Measurements from ENCODE around the gene MFAP5.

- TF ChIP-seq FOS (IDR thresholded peaks at IDR 0.05; ENCODE audit: borderline replicate concordance, insufficient read depth, low read length) (peak; percentile 27), EZH2 (IDR thresholded peaks at IDR 0.05; ENCODE audit: borderline replicate concordance, low read depth, low read length, severe bottlenecking) (no peak), CTCF (IDR thresholded peaks at IDR 0.05; ENCODE audit: extremely low read depth in 1 of 2, insufficient read depth in 1 of 2, low read depth in 1 of 2, low read length in 2 of 2) (no peak), POLR2AphosphoS5 (IDR thresholded peaks at IDR 0.05; ENCODE audit: insufficient read depth, low read depth, low read length) (peak; percentile 42), MAX (IDR thresholded peaks at IDR 0.05; ENCODE audit: insufficient read depth, insufficient read length) (no peak), POLR2A (IDR thresholded peaks at IDR 0.05; ENCODE audit: low read depth, low read length) (no peak), MYC (IDR thresholded peaks at IDR 0.05; ENCODE audit: low read depth, low read length) (no peak)
These were observed 18.7 kb upstream of the MFAP5 start for GRCh38 chr12:8681129-8681884.

Measured in endothelial cell of umbilical vein (primary cell).